ENCODE data around the gene SPATC1L. TPM values are rescaled to one million over a fixed set of nuclear protein-coding genes. Genes with fewer than 3 reads are reported as not detected.

Gene SPATC1L
- total RNA-seq, 1 experiment from 2014 or later, result 4.3 TPM

GRCh38 chr21:46121286-46122221 lies 62.7 kb downstream of the SPATC1L start:
- no peak for DNase-seq (ENCODE audit: low read depth, low spot score)
- in situ Hi-C loops (cut with HindIII; ENCODE audit: low pct_unique_long_range_greater_than_20kb, low sequenced_read_pairs), result no loop called here

- in situ Hi-C loops (cut with HindIII; ENCODE audit: low pct_unique_long_range_greater_than_20kb, low sequenced_read_pairs), result no loop called here
- DNase-seq (ENCODE audit: low read depth, low spot score), result no peak
Observed at GRCh38 chr21:46120301-46121285, 63.7 kb downstream of the SPATC1L start.

GRCh38 chr21:46119637-46120271 lies 64.5 kb downstream of the SPATC1L start:
- no peak for DNase-seq (ENCODE audit: low read depth, low spot score)
- in situ Hi-C loops (cut with HindIII; ENCODE audit: low pct_unique_long_range_greater_than_20kb, low sequenced_read_pairs), result no loop called here

- no peak for DNase-seq (ENCODE audit: low read depth, low spot score)
- in situ Hi-C loops (cut with HindIII; ENCODE audit: low pct_unique_long_range_greater_than_20kb, low sequenced_read_pairs), result no loop called here
Observed at GRCh38 chr21:46119144-46119636, 65.1 kb downstream of the SPATC1L start.

- DNase-seq (ENCODE audit: low read depth, low spot score), result no peak
- in situ Hi-C loops (cut with HindIII; ENCODE audit: low pct_unique_long_range_greater_than_20kb, low sequenced_read_pairs), result no loop called here
Observed at GRCh38 chr21:46118316-46119143, 65.7 kb downstream of the SPATC1L start.

DNA sequence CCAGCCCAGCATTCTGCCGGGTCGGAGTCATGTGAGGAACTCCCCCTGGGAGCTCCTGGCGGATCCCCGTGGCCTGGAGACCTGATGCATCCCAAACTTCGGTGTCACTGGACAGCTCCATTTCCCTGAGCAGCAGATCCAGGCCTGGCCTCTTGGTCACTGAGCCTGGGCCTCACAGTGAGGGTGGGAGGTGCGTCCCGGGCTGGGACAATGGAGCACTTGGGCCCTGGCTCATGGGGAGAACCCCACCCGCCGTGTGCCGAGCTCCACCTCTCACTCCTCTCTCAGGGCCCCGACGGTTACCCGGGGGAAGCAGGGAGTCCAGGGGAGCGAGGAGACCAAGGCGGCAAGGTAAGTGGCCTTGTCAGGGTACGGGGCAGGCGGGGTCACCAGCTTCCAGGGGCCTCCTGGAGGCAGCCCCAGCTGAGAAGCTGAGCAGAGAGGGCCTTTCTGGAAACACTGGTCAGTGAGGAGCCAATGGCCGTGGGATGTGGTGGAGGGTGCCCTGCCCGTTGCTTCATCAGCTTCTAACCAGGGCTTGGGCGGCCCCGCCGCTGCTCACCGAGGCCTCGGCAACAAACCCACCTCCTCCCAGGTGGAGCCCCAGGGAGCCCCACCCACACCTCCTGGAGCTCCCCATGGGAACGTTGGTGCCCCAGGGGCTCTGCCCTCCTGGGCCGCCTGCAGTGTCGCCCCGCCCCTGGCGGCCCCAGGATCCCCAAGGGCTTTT lies 66.5 kb downstream of the SPATC1L start:
- no peak for DNase-seq (ENCODE audit: low read depth, low spot score)
- in situ Hi-C loops (cut with HindIII; ENCODE audit: low pct_unique_long_range_greater_than_20kb, low sequenced_read_pairs), result no loop called here

- in situ Hi-C loops (cut with HindIII; ENCODE audit: low pct_unique_long_range_greater_than_20kb, low sequenced_read_pairs), result no loop called here
- no peak for DNase-seq (ENCODE audit: low read depth, low spot score)
Observed at GRCh38 chr21:46116776-46117585, 67.3 kb downstream of the SPATC1L start.

DNA sequence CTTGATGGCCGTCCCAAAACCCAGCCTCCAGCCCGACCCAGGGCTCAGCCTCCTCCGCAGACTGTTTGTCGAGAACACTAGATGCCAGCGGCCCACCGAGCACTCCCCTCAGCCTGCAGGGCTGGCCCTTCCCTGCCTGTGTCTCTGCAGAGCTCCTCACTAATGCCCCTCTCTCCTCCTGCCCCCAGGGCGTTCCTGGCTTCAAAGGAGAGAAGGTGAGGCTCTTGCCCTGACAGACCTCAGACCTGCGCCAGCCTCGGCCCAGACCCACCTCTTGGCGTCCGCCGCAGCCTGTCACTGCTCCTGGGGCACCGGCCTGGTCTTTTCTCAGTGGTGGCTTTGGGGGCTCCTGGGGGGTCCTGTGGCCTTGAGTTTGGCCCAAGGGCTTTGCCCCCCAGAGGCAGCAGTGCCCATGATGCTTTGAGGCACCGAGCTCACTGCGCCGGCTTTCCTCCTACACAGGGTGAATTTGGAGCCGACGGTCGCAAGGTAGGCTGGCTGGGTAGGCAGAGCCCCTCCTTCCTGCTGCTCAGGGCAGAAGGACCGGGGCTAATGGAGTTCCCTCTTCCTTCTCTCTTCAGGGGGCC lies 68.0 kb downstream of the SPATC1L start:
- in situ Hi-C loops (cut with HindIII; ENCODE audit: low pct_unique_long_range_greater_than_20kb, low sequenced_read_pairs), result no loop called here
- DNase-seq (ENCODE audit: low read depth, low spot score), result no peak

DNA sequence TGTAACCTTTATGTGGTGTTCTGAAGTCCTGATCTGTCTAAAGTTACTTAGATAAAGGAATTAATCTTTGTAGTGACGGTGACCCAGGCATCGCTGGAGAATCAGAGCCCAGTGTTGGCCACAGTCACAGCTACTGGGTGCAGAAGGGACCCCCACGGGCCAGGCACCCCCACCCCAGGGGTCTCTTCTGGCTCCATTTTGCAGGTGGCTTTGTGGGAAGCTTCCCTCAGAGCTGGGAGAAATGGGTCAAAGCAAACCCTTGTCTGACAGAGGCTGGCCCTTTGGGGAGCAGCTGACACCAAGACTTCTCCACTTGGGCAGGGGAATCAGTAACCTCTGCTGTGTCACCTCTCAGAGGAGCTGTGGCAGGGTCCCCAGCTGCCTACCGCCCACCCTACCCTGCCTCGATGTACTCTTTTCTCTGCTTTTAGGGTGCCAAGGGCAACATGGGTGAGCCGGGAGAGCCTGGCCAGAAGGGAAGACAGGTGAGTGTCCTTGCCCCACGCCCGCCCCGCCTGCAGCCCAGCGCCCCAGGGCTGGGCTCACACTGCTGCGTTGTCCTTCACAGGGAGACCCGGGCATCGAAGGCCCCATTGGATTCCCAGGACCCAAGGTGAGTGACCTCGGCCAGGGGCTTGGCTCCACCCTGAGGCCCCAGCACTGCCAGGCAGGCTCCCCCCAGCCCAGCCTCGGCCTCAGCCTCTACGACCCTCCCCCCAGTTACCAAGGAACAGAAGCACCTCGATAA lies 68.6 kb downstream of the SPATC1L start:
- no peak for DNase-seq (ENCODE audit: low read depth, low spot score)
- in situ Hi-C loops (cut with HindIII; ENCODE audit: low pct_unique_long_range_greater_than_20kb, low sequenced_read_pairs), result no loop called here

- in situ Hi-C loops (cut with HindIII; ENCODE audit: low pct_unique_long_range_greater_than_20kb, low sequenced_read_pairs), result no loop called here
- no peak for DNase-seq (ENCODE audit: low read depth, low spot score)
Observed at GRCh38 chr21:46114963-46115362, 69.3 kb downstream of the SPATC1L start.

DNA sequence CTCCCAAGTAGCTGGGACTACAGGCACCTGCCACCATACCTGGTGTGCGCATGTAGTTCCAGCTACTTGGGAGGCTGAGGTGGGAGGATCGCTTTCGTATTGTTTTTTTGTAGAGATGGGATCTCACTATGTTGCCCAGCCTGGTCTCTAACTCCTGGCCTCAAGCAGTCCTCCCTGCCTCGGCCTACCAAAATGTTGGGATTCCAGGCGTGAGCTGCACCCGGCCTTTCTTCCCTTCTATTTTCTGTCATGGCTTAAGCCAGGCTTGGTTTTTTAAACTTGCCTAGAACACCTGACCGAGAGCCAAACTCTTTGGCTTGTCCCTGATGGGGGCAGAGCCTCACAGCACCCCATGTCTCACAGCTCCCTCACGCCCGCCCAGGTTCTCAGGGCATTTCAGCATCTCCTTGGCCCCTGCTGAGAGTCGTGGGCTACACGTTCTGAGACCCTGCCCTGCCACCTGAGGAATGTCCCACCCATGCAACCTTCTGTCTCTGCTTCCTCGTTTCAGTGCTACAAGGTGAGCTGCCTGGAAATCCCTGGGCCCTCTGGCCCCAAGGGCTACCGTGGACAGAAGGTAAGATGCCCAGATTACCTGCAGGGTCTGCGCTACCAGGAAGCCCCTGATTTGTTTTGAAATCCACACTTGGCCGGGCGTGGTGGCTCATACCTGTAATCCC lies 70.6 kb downstream of the SPATC1L start:
- no peak for DNase-seq (ENCODE audit: low read depth, low spot score)
- in situ Hi-C loops (cut with HindIII; ENCODE audit: low pct_unique_long_range_greater_than_20kb, low sequenced_read_pairs), result no loop called here

GRCh38 chr21:46112725-46113215 lies 71.5 kb downstream of the SPATC1L start:
- in situ Hi-C loops (cut with HindIII; ENCODE audit: low pct_unique_long_range_greater_than_20kb, low sequenced_read_pairs), result no loop called here

GRCh38 chr21:46111857-46112724 lies 72.2 kb downstream of the SPATC1L start:
- no peak for DNase-seq (ENCODE audit: low read depth, low spot score)
- in situ Hi-C loops (cut with HindIII; ENCODE audit: low pct_unique_long_range_greater_than_20kb, low sequenced_read_pairs), result no loop called here

More at GRCh38 chr21:46112725-46113215, 71.5 kb downstream of the SPATC1L start:
- DNase-seq (ENCODE audit: low read depth, low spot score), result no peak
